ENCODE measurements around the gene NFYB.

DNA sequence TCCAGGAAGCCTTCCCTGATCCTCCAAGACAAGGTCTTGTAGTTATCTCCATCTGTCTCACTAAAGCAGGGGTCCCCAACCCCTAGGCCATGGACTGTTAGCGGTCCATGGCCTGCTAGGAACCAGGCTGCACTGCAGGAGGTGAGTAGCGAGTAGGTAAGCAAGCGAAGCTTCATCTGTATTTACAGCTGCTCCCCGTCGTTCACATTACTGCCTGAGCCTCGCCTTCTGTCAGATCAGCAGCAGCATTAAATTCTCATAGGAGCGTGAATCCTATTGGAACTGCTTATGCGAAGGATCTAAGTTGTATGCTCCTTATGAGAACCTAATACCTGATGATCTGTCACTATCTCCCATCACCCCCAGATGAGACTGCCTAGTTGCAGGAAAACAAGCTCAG is 12.4 kb upstream of the NFYB start:
- TF ChIP-seq, protein P1, sequence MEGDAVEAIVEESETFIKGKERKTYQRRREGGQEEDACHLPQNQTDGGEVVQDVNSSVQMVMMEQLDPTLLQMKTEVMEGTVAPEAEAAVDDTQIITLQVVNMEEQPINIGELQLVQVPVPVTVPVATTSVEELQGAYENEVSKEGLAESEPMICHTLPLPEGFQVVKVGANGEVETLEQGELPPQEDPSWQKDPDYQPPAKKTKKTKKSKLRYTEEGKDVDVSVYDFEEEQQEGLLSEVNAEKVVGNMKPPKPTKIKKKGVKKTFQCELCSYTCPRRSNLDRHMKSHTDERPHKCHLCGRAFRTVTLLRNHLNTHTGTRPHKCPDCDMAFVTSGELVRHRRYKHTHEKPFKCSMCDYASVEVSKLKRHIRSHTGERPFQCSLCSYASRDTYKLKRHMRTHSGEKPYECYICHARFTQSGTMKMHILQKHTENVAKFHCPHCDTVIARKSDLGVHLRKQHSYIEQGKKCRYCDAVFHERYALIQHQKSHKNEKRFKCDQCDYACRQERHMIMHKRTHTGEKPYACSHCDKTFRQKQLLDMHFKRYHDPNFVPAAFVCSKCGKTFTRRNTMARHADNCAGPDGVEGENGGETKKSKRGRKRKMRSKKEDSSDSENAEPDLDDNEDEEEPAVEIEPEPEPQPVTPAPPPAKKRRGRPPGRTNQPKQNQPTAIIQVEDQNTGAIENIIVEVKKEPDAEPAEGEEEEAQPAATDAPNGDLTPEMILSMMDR (IDR thresholded peaks at IDR 0.05): no peak
- no peak for TF ChIP-seq POLR2A (IDR thresholded peaks at IDR 0.05)

Data from adrenal gland (tissue), 5 donors.